H1 (cell line): ENCODE measurements around the gene REM1.

Experiments used
- TEAD4 ChIP-seq: IDR thresholded peaks from 2 replicates; pipeline ENCODE4 v1.6.1; 2012; ENCODE audit warnings: low read depth, low read length, inconsistent platforms, mixed read lengths
- YY1 ChIP-seq: IDR thresholded peaks from 2 replicates; pipeline ENCODE4 v1.6.1; 2011; ENCODE audit warnings: low read depth, mild to moderate bottlenecking, low read length

DNA sequence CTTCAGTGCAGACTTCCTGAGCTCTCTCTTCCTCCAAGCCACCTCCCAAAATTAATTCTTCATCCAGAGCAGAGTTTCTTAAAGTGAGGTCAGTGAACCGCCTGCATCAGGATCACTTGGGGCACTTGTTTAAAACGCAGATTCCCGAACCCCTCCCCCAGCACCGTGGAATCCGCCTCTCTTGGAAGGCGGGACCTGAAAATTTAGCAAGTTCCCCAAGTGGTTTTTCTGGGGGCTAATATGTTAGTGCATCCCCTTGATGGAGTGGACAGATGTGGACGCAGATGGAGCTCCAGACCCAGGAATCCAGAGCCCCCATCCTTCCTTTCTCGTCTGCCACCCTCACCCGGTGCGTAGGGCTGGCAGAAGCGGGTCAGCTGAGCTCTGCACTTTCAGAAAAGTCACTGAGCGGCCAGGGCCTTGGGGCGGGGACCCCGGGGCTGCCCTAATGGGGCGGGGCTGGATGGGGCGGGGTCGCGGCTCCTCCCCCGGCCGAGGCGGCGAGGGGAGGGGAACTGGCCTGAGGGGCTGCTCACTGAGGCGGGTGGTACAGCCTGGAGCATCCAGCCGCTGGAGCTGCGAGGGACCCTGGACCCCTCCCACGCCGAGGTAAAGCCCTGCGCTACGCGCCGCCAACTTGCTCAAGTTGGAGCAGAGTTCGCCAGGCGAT lies at the start of gene REM1, which contains the start of gene DEFB124:
- TF ChIP-seq YY1 (no peak), TEAD4 (no peak)
